OCI-LY3 (cell line): Measurements from ENCODE around the gene C1orf216.
"Not testable (repeated sequence)": the region's sequence is repeated elsewhere in the genome, so short reads cannot be mapped to it uniquely, and the experiment has no call there.

ENCODE experiments used
- H2AFZ ChIP-seq: fragments of 200-600, 300-600 bp; shearing (Covaris generic); 2 replicates; pipeline ENCODE4 v1.6.0; 2014; ENCODE audit warnings: antibody characterized with exemption, low read depth, low read length
- H3K27ac ChIP-seq: fragments of 200-600, 300-600 bp; sonication (generic); 2 replicates; pipeline ENCODE4 v1.5.1; 2014; ENCODE audit warnings: mild to moderate bottlenecking, low read length, moderate library complexity, mixed read lengths
- H3K27me3 ChIP-seq: fragments of 200-600, 300-600 bp; sonication (generic); 2 replicates; pipeline ENCODE4 v1.6.1; 2014; ENCODE audit warnings: low read depth, low read length, mixed read lengths
- H3K36me3 ChIP-seq: fragments of 200-600, 300-600 bp; sonication (generic); replicated peaks from 2 replicates; pipeline ENCODE3; 2014; ENCODE audit warnings: low read depth, low read length, mixed read lengths
- H3K4me1 ChIP-seq: fragments of 300-600, 200-600 bp; sonication (generic); 2 replicates; pipeline ENCODE4 v1.6.1; 2014; ENCODE audit warnings: low read length, mixed read lengths
- H3K4me2 ChIP-seq: fragments of 200-600, 300-600 bp; sonication (generic); 2 replicates; pipeline ENCODE4 v1.6.1; 2014; ENCODE audit warnings: low read length, mixed read lengths
- H3K4me3 ChIP-seq: fragments of 300-600, 200-600 bp; sonication (generic); 2 replicates; pipeline ENCODE4 v1.5.1; 2014; ENCODE audit warnings: antibody characterized with exemption, mild to moderate bottlenecking, low read length, moderate library complexity
- H3K79me2 ChIP-seq: fragments of 300-600, 200-600 bp; shearing (Covaris generic); 2 replicates; pipeline ENCODE4 v1.6.1; 2014; ENCODE audit warnings: mild to moderate bottlenecking, low read length, mixed read lengths
- H3K9ac ChIP-seq: fragments of 300-600, 200-600 bp; shearing (Covaris generic); 2 replicates; pipeline ENCODE4 v1.6.0; 2014; ENCODE audit warnings: mild to moderate bottlenecking, low read length, moderate library complexity
- H3K9me3 ChIP-seq: fragments of 200-600, 300-600 bp; shearing (Covaris generic); 2 replicates; pipeline ENCODE4 v1.6.1; 2014; ENCODE audit warnings: low read length, mixed read lengths; ENCODE audit not compliant: insufficient read depth
- H4K20me1 ChIP-seq: fragments of 200-600, 300-600 bp; sonication (generic); 2 replicates; pipeline ENCODE4 v1.6.1; 2016; ENCODE audit warnings: low read length, mixed read lengths; ENCODE audit not compliant: insufficient read depth
- CTCF ChIP-seq: fragments of 200-600, 300-600 bp; sonication (generic); IDR thresholded peaks from 2 replicates; pipeline ENCODE4 v1.5.1; 2014; ENCODE audit warnings: antibody characterized with exemption, low read length, low read depth
- EZH2phosphoT487 ChIP-seq: fragments of 200-600 bp; shearing (Covaris generic); IDR thresholded peaks from 2 replicates; pipeline ENCODE4 v1.6.1; 2018; ENCODE audit warnings: antibody characterized with exemption, mixed run types, low read depth

The C1orf216 gene

GRCh38 chr1:35702508-35702907, 16.2 kb downstream of the C1orf216 start:
- Histone ChIP-seq H3K27ac (no peak overlapping the region), H3K9ac (no peak overlapping the region), H4K20me1 (no peaks in the 10 kb centered on the region), H3K27me3 (peaks cover 3% of the 10 kb centered on the region; the same call in 1 of the 2 replicates), H3K9me3 (no peaks in the 10 kb centered on the region), H3K36me3 (no peaks in the 10 kb centered on the region), H2AFZ (no peak overlapping the region), H3K4me3 (no peak overlapping the region), H3K79me2 (no peaks in the 10 kb centered on the region), H3K4me1 (no peaks in the 10 kb centered on the region), H3K4me2 (no peak overlapping the region)
- no peak for TF ChIP-seq CTCF
- no peak for TF ChIP-seq EZH2phosphoT487

DNA sequence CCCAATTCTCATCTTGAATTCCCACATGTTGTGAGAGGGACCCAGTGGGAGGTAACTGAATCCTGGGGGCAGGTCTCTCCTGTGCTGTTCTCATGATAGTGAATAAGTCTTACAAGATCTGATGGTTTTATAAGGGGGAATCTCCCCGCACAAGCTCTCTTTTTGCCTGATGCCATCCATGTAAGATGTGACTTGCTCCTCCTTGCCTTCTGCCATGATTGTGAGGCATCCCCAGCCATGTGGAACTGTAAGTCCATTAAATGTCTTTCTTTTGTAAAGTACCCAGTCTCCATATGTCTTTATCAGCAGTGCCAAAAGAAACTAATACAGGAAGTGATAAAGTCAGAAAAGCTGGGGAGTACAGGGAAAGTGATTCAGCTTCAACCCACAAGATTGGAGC, 19.5 kb downstream of the C1orf216 start:
- not testable (repeated sequence) for H3K79me2 ChIP-seq, H3K4me1 ChIP-seq, H3K27ac ChIP-seq, H3K4me2 ChIP-seq, H3K36me3 ChIP-seq, H3K27me3 ChIP-seq, H4K20me1 ChIP-seq, H2AFZ ChIP-seq, H3K9me3 ChIP-seq, H3K4me3 ChIP-seq, H3K9ac ChIP-seq

DNA sequence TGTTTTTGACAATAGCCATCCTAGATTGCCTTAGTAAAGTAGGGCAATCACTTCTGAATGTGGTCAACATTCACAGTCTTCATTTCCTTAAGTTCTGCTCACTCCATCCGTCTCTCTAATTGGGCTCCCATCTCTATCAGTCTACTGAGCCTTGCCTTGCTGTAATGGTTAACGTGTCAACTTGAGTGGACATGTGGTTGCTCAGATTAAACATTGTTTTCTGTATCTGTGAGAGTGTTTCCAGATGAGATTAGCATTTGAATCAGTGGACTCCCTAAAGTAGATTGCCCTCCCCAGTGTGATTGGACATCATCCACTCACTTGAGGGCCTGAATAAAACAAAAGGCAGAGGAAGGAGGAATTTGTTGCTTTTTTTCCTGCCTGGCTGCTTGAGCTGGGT, 26.4 kb downstream of the C1orf216 start:
- no peak overlapping the region for H2AFZ ChIP-seq
- H3K27ac ChIP-seq, result no peak overlapping the region
- no peaks in the 10 kb centered on the region for H3K36me3 ChIP-seq
- H3K79me2 ChIP-seq, result no peaks in the 10 kb centered on the region
- H3K27me3 ChIP-seq, result no peaks in the 10 kb centered on the region
- H3K4me3 ChIP-seq, result no peak overlapping the region
- H3K9ac ChIP-seq, result no peak overlapping the region
- no peaks in the 10 kb centered on the region for H3K4me1 ChIP-seq
- TF ChIP-seq EZH2phosphoT487 (no peak), CTCF (no peak)
- no peaks in the 10 kb centered on the region for H4K20me1 ChIP-seq
- no peak overlapping the region for H3K4me2 ChIP-seq
- no peaks in the 10 kb centered on the region for H3K9me3 ChIP-seq

- H2AFZ ChIP-seq, result no peak overlapping the region
- H4K20me1 ChIP-seq, result no peaks in the 10 kb centered on the region
- peaks cover under 1% of the 10 kb centered on the region; the same call in 1 of the 2 replicates for H3K27me3 ChIP-seq
- no peak for TF ChIP-seq CTCF
- no peak for TF ChIP-seq EZH2phosphoT487
- no peak overlapping the region for H3K4me3 ChIP-seq
- H3K4me2 ChIP-seq, result no peak overlapping the region
- H3K27ac ChIP-seq, result no peak overlapping the region
- H3K9ac ChIP-seq, result no peak overlapping the region
- no peaks in the 10 kb centered on the region for H3K4me1 ChIP-seq
- no peaks in the 10 kb centered on the region for H3K9me3 ChIP-seq
- no peaks in the 10 kb centered on the region for H3K36me3 ChIP-seq
- H3K79me2 ChIP-seq, result no peaks in the 10 kb centered on the region
Observed at GRCh38 chr1:35691571-35692220, 27.0 kb downstream of the C1orf216 start.

GRCh38 chr1:35691080-35691479, 27.6 kb downstream of the C1orf216 start:
- H3K27me3 ChIP-seq, result peaks cover 4% of the 10 kb centered on the region; the same call in 1 of the 2 replicates

DNA sequence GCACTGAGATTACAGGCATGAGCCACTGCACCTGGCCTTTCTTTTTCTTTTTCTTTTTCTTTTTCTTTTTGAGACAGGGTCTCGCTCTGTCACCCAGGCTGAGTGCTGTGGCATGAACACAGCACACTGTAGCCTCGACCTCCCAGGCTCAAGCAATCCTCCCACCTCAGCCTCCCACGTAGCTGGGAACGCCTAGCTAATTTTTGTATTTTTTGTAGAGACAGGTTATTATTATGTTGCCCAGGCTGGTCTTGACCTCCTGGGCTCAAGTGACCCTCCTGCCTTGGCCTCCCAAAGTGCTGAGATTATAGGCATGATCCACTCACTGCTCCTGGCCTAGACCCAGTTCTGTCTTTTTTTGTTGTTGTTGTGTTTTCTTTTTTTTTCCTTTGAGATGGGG, 28.6 kb downstream of the C1orf216 start:
- not testable (repeated sequence) for H2AFZ ChIP-seq, H3K4me3 ChIP-seq, H4K20me1 ChIP-seq, H3K4me2 ChIP-seq, H3K79me2 ChIP-seq, H3K27ac ChIP-seq, H3K9me3 ChIP-seq, H3K36me3 ChIP-seq, H3K4me1 ChIP-seq, H3K9ac ChIP-seq, H3K27me3 ChIP-seq

More at GRCh38 chr1:35691080-35691479, 27.6 kb downstream of the C1orf216 start:
- no peak overlapping the region for H3K4me3 ChIP-seq
- H3K9ac ChIP-seq, result no peak overlapping the region
- no peak overlapping the region for H2AFZ ChIP-seq
- H3K27ac ChIP-seq, result no peak overlapping the region
- H3K9me3 ChIP-seq, result no peaks in the 10 kb centered on the region
- no peak for TF ChIP-seq EZH2phosphoT487
- TF ChIP-seq CTCF, result no peak
- H3K4me1 ChIP-seq, result no peaks in the 10 kb centered on the region
- no peaks in the 10 kb centered on the region for H3K79me2 ChIP-seq
- H3K36me3 ChIP-seq, result no peaks in the 10 kb centered on the region
- no peak overlapping the region for H3K4me2 ChIP-seq
- H4K20me1 ChIP-seq, result no peaks in the 10 kb centered on the region
